Left ventricle myocardium superior (tissue), 1 donor: Measurements from ENCODE around the gene SLC37A1. TPM values are rescaled to one million over a fixed set of nuclear protein-coding genes. Genes with fewer than 3 reads are reported as not detected.

Experiments used
- ATAC-seq: fragments of 200-7000 bp; cut with Tn5 transposase; one replicate; pipeline ENCODE4 v1.9.1; 2020; ENCODE audit warnings: mild to moderate bottlenecking, moderate library complexity
- DNase-seq: peaks from one replicate; pipeline ENCODE4 v3.0.0-alpha.2; 2020
- intact Hi-C: fragments of 100-400 bp; cut with micrococcal nuclease; formaldehyde crosslinking; loops from one replicate; pipeline ENCODE4 v1.11.0; 2022
- total RNA-seq: library from RNA; stranded (reverse); fragmentation: NEBNext Ultra II Directional; extraction: Animal tissue kit (Norgen Biotek cat#: 25700); gene quantifications from one replicate; pipeline ENCODE4 v1.2.1, GENCODE V29; 2021
- donor health status: DM: no; HTN: yes; CAD: no; lungs with severe emphysema.

The SLC37A1 gene
- total RNA-seq, 1 donor from 2014 or later, result 4.0 TPM

- intact Hi-C loops, result no loop called here
- no peak for ATAC-seq
These were observed 67.8 kb downstream of the SLC37A1 start for GRCh38 chr21:42581336-42581992.

GRCh38 chr21:42581993-42582786, 68.5 kb downstream of the SLC37A1 start:
- ATAC-seq (no peak), DNase-seq (no peak)
- intact Hi-C loops, result no loop called here

More at GRCh38 chr21:42581336-42581992, 67.8 kb downstream of the SLC37A1 start:
- DNase-seq, result no peak

- no peak for DNase-seq
- intact Hi-C loops, result no loop called here
- ATAC-seq, result no peak
These were observed 69.3 kb downstream of the SLC37A1 start for GRCh38 chr21:42582787-42583476.

- intact Hi-C loops, result no loop called here
- ATAC-seq (no peak), DNase-seq (no peak)
These were observed 70.0 kb downstream of the SLC37A1 start for GRCh38 chr21:42583477-42584295.

GRCh38 chr21:42584296-42584641, 70.6 kb downstream of the SLC37A1 start:
- ATAC-seq (no peak), DNase-seq (no peak)
- intact Hi-C loops, result no loop called here

- DNase-seq (no peak), ATAC-seq (no peak)
- intact Hi-C loops, result no loop called here
These were observed 72.2 kb downstream of the SLC37A1 start for GRCh38 chr21:42585881-42586280.

- no peak for ATAC-seq
- intact Hi-C loops, result no loop called here
These were observed 72.8 kb downstream of the SLC37A1 start for GRCh38 chr21:42586406-42586805.

GRCh38 chr21:42587036-42587435, 73.4 kb downstream of the SLC37A1 start:
- intact Hi-C loops, result no loop called here
- DNase-seq, result no peak
- ATAC-seq, result no peak

More at GRCh38 chr21:42586406-42586805, 72.8 kb downstream of the SLC37A1 start:
- DNase-seq, result no peak

- intact Hi-C loops, result loop anchor here (5.0 kb wide), 1 partner anchor 227 kb away; no protein-coding TSS in a partner anchor
- DNase-seq (no peak), ATAC-seq (no peak)
These were observed 76.9 kb downstream of the SLC37A1 start for GRCh38 chr21:42590431-42591131.

- DNase-seq (no peak), ATAC-seq (no peak)
- intact Hi-C loops, result loop anchor here (5.0 kb wide), 1 partner anchor 226 kb away; no protein-coding TSS in a partner anchor
These were observed 77.7 kb downstream of the SLC37A1 start for GRCh38 chr21:42591170-42591869.

GRCh38 chr21:42592156-42592820, 78.6 kb downstream of the SLC37A1 start:
- intact Hi-C loops, result loop anchor here (5.0 kb wide), 1 partner anchor 225 kb away; no protein-coding TSS in a partner anchor
- DNase-seq (no peak), ATAC-seq (no peak)

GRCh38 chr21:42593007-42593814, 79.6 kb downstream of the SLC37A1 start:
- peak; percentile 85 for DNase-seq
- intact Hi-C loops, result loop anchor here (5.0 kb wide), 1 partner anchor 224 kb away; no protein-coding TSS in a partner anchor
- peak; percentile 95 for ATAC-seq

- DNase-seq (no peak), ATAC-seq (no peak)
- intact Hi-C loops, result loop anchor here (5.0 kb wide), 1 partner anchor 223 kb away; no protein-coding TSS in a partner anchor
These were observed 81.1 kb downstream of the SLC37A1 start for GRCh38 chr21:42594616-42595282.

- no peak for DNase-seq
- intact Hi-C loops, result no loop called here
- ATAC-seq, result no peak
These were observed 81.9 kb downstream of the SLC37A1 start for GRCh38 chr21:42595283-42596187.

- no peak for DNase-seq
- ATAC-seq, result no peak
- intact Hi-C loops, result no loop called here
These were observed 83.0 kb downstream of the SLC37A1 start for GRCh38 chr21:42596657-42597056.
